ENCODE data around the gene KIF21A.

DNA sequence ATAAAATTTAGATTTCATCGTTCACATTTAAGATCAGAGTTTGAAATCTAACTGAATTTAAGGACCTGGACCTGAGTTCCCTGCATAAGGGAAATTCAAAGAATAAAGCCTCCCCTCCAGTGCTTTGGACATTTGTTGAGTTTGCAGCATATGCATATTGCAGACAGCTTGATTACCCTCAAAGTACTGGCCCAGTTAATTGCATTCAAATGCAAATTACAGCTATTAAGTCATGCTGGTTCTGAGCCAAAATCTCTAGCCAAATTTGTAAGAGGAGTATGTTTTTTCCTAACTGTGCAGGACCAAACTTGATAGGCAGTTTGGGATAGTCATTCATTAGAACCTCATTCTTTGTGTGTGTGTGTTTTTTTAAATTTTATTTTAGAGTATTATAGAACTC, 9.1 kb upstream of the KIF21A start:
- TF ChIP-seq, protein P1, sequence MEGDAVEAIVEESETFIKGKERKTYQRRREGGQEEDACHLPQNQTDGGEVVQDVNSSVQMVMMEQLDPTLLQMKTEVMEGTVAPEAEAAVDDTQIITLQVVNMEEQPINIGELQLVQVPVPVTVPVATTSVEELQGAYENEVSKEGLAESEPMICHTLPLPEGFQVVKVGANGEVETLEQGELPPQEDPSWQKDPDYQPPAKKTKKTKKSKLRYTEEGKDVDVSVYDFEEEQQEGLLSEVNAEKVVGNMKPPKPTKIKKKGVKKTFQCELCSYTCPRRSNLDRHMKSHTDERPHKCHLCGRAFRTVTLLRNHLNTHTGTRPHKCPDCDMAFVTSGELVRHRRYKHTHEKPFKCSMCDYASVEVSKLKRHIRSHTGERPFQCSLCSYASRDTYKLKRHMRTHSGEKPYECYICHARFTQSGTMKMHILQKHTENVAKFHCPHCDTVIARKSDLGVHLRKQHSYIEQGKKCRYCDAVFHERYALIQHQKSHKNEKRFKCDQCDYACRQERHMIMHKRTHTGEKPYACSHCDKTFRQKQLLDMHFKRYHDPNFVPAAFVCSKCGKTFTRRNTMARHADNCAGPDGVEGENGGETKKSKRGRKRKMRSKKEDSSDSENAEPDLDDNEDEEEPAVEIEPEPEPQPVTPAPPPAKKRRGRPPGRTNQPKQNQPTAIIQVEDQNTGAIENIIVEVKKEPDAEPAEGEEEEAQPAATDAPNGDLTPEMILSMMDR (IDR thresholded peaks at IDR 0.05) = no peak
- TF ChIP-seq POLR2A (IDR thresholded peaks at IDR 0.05) = no peak
